ENCODE measurements around the gene TRABD2A. TPM values are rescaled to one million over a fixed set of nuclear protein-coding genes. Genes with fewer than 3 reads are reported as not detected.
"Not testable (repeated sequence)": the region's sequence is repeated elsewhere in the genome, so short reads cannot be mapped to it uniquely, and the experiment has no call there.

TRABD2A gene
- polyA plus RNA-seq, 3 donors: 0.52 to 1.2 (median 0.59) TPM

GRCh38 chr2:84800194-84800805, 80.6 kb downstream of the TRABD2A start:
- DNase-seq (ENCODE audit: extremely low read depth in 1 of 11, low read depth in 9 of 11, low spot score in 4 of 11): no peak

- no peak for DNase-seq (ENCODE audit: extremely low read depth in 1 of 11, low read depth in 9 of 11, low spot score in 4 of 11)
Observed at GRCh38 chr2:84799772-84800171, 81.1 kb downstream of the TRABD2A start.

- no peak for DNase-seq (ENCODE audit: extremely low read depth in 1 of 11, low read depth in 9 of 11, low spot score in 4 of 11)
Observed at GRCh38 chr2:84797271-84797670, 83.6 kb downstream of the TRABD2A start.

GRCh38 chr2:84796798-84797197, 84.1 kb downstream of the TRABD2A start:
- no peak for DNase-seq (ENCODE audit: extremely low read depth in 1 of 11, low read depth in 9 of 11, low spot score in 4 of 11)

- no peak for DNase-seq (ENCODE audit: extremely low read depth in 1 of 11, low read depth in 9 of 11, low spot score in 4 of 11)
Observed at GRCh38 chr2:84793641-84794040, 87.2 kb downstream of the TRABD2A start.

- DNase-seq (ENCODE audit: extremely low read depth in 1 of 11, low read depth in 9 of 11, low spot score in 4 of 11): no peak
Observed at GRCh38 chr2:84792856-84793522, 87.9 kb downstream of the TRABD2A start.

- no peak for DNase-seq (ENCODE audit: extremely low read depth in 1 of 11, low read depth in 9 of 11, low spot score in 4 of 11)
Observed at GRCh38 chr2:84788498-84788897, 92.4 kb downstream of the TRABD2A start.

- no peak for DNase-seq (ENCODE audit: extremely low read depth in 1 of 11, low read depth in 9 of 11, low spot score in 4 of 11)
Observed at GRCh38 chr2:84788027-84788426, 92.9 kb downstream of the TRABD2A start.

- DNase-seq (ENCODE audit: extremely low read depth in 1 of 11, low read depth in 9 of 11, low spot score in 4 of 11): no peak
Observed at GRCh38 chr2:84786601-84787000, 94.3 kb downstream of the TRABD2A start.

- DNase-seq (ENCODE audit: extremely low read depth in 1 of 11, low read depth in 9 of 11, low spot score in 4 of 11): no peak
Observed at GRCh38 chr2:84785950-84786349, 94.9 kb downstream of the TRABD2A start.

GRCh38 chr2:84782717-84783442, 98.0 kb downstream of the TRABD2A start:
- no peak for DNase-seq (ENCODE audit: extremely low read depth in 1 of 11, low read depth in 9 of 11, low spot score in 4 of 11)

- DNase-seq (ENCODE audit: extremely low read depth in 1 of 11, low read depth in 9 of 11, low spot score in 4 of 11): no peak
Observed at GRCh38 chr2:84781942-84782716, 98.8 kb downstream of the TRABD2A start.

- no peak for DNase-seq (ENCODE audit: extremely low read depth in 1 of 11, low read depth in 9 of 11, low spot score in 4 of 11)
Observed at GRCh38 chr2:84779781-84780180, 101.1 kb downstream of the TRABD2A start.

GRCh38 chr2:84778911-84779690, 101.8 kb downstream of the TRABD2A start:
- DNase-seq (ENCODE audit: extremely low read depth in 1 of 11, low read depth in 9 of 11, low spot score in 4 of 11): no peak

GRCh38 chr2:84776011-84776410, 104.9 kb downstream of the TRABD2A start:
- no peak for DNase-seq (ENCODE audit: extremely low read depth in 1 of 11, low read depth in 9 of 11, low spot score in 4 of 11)

GRCh38 chr2:84773562-84773961, 107.3 kb downstream of the TRABD2A start:
- DNase-seq (ENCODE audit: extremely low read depth in 1 of 11, low read depth in 9 of 11, low spot score in 4 of 11): not testable (repeated sequence)
